ENCODE data around the gene PDE9A. TPM values are rescaled to one million over a fixed set of nuclear protein-coding genes. Genes with fewer than 3 reads are reported as not detected.

The PDE9A gene
- total and polyA plus RNA-seq, 2 experiments from 2014 or later, result 6.8 to 14.2 TPM

GRCh38 chr21:42732033-42732410 lies 78.6 kb downstream of the PDE9A start:
- no peaks in the 10 kb centered on the region for H3K36me3 ChIP-seq
- no peaks in the 10 kb centered on the region for H3K4me1 ChIP-seq (ENCODE audit: low read depth)
- no peak for TF ChIP-seq CTCF (IDR thresholded peaks at IDR 0.05; ENCODE audit: low read depth, low read length)
- H3K4me3 ChIP-seq, result no peak overlapping the region
- H3K9me3 ChIP-seq (ENCODE audit: low read depth), result no peaks in the 10 kb centered on the region
- H3K27ac ChIP-seq, result no peak overlapping the region
- no peak for DNase-seq (ENCODE audit: low read depth in 1 of 2, low spot score in 1 of 2)
- H3K27me3 ChIP-seq, result no peaks in the 10 kb centered on the region

- H3K4me1 ChIP-seq (ENCODE audit: low read depth), result no peaks in the 10 kb centered on the region
- no peak overlapping the region for H3K27ac ChIP-seq
- no peaks in the 10 kb centered on the region for H3K36me3 ChIP-seq
- H3K4me3 ChIP-seq, result no peak overlapping the region
- DNase-seq (ENCODE audit: low read depth in 1 of 2, low spot score in 1 of 2), result no peak
- TF ChIP-seq CTCF (IDR thresholded peaks at IDR 0.05; ENCODE audit: low read depth, low read length), result no peak
- H3K27me3 ChIP-seq, result no peaks in the 10 kb centered on the region
- H3K9me3 ChIP-seq (ENCODE audit: low read depth), result no peaks in the 10 kb centered on the region
Measured at GRCh38 chr21:42733037-42733627, 79.7 kb downstream of the PDE9A start.

GRCh38 chr21:42733874-42734273 lies 80.5 kb downstream of the PDE9A start:
- no peak for DNase-seq (ENCODE audit: low read depth in 1 of 2, low spot score in 1 of 2)
- TF ChIP-seq CTCF (IDR thresholded peaks at IDR 0.05; ENCODE audit: low read depth, low read length), result no peak
- H3K36me3 ChIP-seq, result no peaks in the 10 kb centered on the region
- H3K27me3 ChIP-seq, result no peaks in the 10 kb centered on the region
- no peaks in the 10 kb centered on the region for H3K4me1 ChIP-seq (ENCODE audit: low read depth)
- H3K9me3 ChIP-seq (ENCODE audit: low read depth), result no peaks in the 10 kb centered on the region
- no peak overlapping the region for H3K27ac ChIP-seq
- H3K4me3 ChIP-seq, result no peak overlapping the region

GRCh38 chr21:42734323-42734971 lies 81.0 kb downstream of the PDE9A start:
- H3K36me3 ChIP-seq, result no peaks in the 10 kb centered on the region
- H3K4me1 ChIP-seq (ENCODE audit: low read depth), result no peaks in the 10 kb centered on the region

GRCh38 chr21:42735061-42735460 lies 81.6 kb downstream of the PDE9A start:
- DNase-seq (ENCODE audit: low read depth in 1 of 2, low spot score in 1 of 2), result no peak
- no peaks in the 10 kb centered on the region for H3K36me3 ChIP-seq
- no peaks in the 10 kb centered on the region for H3K4me1 ChIP-seq (ENCODE audit: low read depth)

More at GRCh38 chr21:42734323-42734971, 81.0 kb downstream of the PDE9A start:
- no peak overlapping the region for H3K27ac ChIP-seq
- no peaks in the 10 kb centered on the region for H3K27me3 ChIP-seq
- H3K9me3 ChIP-seq (ENCODE audit: low read depth), result no peaks in the 10 kb centered on the region
- H3K4me3 ChIP-seq, result no peak overlapping the region
- no peak for TF ChIP-seq CTCF (IDR thresholded peaks at IDR 0.05; ENCODE audit: low read depth, low read length)
- no peak for DNase-seq (ENCODE audit: low read depth in 1 of 2, low spot score in 1 of 2)

More at GRCh38 chr21:42735061-42735460, 81.6 kb downstream of the PDE9A start:
- H3K27ac ChIP-seq, result no peak overlapping the region
- H3K27me3 ChIP-seq, result no peaks in the 10 kb centered on the region
- no peak for TF ChIP-seq CTCF (IDR thresholded peaks at IDR 0.05; ENCODE audit: low read depth, low read length)
- H3K4me3 ChIP-seq, result no peak overlapping the region
- no peaks in the 10 kb centered on the region for H3K9me3 ChIP-seq (ENCODE audit: low read depth)
